HG03432 (cell line): Measurements from ENCODE around the gene SLC25A39.
"Not testable (repeated sequence)": the region's sequence is repeated elsewhere in the genome, so short reads cannot be mapped to it uniquely, and the experiment has no call there.

Experiments
- ATAC-seq: cut with Tn5 transposase; IDR thresholded peaks from one replicate; pipeline ENCODE4 v1.9.1; 2021; ENCODE audit warnings: mild to moderate bottlenecking, moderate library complexity; ENCODE audit not compliant: unreplicated experiment

The SLC25A39 gene

DNA sequence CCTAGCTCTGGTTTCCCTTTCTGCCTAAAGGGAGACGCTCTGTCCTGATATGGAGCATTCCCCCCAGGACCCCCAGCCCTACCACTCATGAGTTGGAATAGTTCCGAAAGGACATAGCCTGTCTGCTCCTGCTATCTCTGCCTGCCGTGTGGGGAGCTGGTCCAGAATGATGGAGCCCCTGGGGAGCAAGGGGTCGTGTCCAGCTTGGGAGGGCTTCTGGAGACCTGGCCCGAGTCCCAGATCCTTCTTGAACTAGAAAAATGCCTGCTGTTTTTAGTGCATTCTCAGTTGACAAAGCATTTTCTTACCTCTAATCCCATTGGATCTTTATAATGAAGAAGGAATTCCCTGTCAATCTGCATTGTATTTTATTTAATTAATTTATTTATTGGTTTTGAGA is 11.3 kb upstream of the SLC25A39 start:
- no peak for ATAC-seq

DNA sequence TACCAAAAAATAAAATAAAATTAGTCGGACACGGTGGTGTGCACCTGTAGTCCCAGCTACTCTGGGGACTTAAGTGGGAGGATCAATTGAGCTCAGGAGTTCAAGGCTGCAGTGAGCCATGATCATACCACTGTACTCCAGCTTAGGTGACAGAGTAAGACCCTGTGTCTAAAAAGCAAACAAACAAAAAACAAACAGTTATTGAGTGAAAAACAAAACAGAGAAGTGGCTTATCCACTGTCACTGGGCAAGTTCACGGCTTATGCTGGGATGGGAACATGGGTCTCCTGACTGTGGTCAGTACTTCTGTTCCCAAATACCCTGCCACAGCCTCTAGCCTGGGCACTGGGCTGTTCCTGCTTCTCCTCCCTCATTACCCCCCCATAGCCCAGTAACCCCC is 10.9 kb upstream of the SLC25A39 start:
- ATAC-seq = no peak

DNA sequence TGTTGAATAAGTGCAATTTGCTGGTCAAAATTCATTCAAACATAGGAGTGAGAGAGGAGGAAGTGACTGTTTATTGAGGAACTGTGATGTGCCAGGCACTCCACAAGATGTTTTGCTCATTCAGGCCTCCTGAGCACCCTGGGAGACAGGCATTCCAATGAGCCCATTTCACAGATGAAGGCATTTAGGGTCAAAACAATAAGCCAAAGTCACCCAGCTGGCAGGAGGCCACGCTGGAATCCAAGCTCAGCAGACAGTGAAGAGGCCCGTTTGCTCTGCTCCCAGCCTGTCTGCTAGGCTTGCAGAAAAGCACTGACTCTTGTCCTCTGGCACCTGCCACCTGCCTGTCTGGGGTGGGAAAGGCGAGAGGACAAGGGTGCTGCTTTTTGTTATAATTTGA is 10.1 kb upstream of the SLC25A39 start:
- no peak for ATAC-seq

DNA sequence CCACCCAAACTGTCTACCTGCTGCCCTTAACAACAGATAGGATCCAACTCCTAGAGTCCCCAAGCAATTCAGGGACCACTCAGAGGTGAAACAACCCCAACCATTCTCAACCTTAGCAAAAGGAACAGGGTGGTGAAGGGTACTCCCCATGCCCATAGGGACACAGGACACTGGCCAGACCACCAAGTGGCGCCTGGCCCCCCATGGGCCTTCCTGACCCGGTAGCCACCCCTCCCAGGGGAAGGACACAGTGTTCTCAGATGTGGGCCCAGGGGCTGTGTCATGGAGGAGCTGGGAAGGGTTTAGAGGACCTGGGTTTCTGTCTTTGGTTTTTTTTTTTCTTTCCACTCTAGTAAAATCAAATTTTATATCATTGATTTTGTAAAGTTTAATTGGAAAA is 9.7 kb upstream of the SLC25A39 start:
- no peak for ATAC-seq

DNA sequence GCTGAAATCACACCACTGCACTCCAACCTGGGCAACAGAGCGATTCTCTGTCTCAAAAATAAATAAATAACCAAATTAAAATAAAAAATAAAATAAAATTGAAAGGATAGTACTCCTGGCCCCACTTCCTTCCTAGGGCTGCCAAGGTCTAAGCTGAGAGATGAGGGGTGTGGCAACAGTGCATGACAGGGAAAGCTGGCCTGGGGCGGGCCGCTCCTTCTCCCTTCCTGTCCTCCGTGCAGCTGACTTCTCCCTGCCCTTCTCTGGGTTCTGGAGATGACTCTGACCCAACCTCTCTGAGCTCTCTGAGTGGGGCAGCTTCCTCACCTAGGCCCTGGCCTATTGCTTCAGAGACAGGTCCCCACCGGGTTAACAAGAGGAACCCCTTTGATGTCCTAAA is 8.7 kb upstream of the SLC25A39 start:
- no peak for ATAC-seq

DNA sequence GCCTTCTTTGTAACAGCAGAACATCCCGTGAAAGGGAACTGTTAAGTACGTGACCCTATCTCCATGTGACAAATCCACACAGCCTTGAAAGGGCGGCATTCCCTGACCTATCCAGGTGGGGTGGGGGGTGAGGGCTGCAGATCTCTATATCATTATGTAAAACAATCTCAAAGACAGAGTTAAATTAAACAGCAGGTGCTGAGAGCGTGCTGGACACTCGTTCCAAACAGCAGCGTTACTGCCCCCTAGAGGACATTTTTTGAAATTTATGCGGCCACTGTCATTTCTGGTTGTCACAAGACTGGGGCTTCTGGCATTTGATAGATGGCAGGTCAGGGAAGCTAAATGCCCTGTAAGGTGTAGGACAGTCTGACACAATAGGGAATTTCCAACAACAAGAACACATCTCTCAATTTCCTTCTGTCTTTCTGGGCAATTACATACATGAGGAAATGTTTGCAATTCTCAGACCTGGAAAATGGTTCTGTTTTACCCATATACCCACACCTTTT is 6.7 kb upstream of the SLC25A39 start:
- ATAC-seq = no peak

DNA sequence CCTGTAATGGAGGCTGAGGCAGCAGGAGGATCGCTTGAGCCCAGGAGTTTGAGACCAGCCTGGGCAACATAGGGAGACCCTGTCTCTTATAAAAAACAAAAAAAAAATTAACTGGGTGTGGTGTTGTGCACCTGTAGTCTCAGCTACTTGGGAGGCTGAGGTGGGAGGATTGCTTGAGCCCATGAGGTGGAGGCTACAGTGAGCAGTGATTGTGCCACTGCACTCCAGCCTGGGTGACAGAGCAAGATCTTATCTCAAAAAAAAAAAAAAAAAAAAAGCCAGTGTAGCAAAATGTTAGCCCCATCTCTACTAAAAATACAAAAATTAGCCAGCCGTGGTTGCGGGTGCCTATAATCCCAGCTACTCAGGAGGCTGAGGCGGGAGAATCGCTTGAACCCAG is 5.6 kb upstream of the SLC25A39 start:
- not testable (repeated sequence) for ATAC-seq

DNA sequence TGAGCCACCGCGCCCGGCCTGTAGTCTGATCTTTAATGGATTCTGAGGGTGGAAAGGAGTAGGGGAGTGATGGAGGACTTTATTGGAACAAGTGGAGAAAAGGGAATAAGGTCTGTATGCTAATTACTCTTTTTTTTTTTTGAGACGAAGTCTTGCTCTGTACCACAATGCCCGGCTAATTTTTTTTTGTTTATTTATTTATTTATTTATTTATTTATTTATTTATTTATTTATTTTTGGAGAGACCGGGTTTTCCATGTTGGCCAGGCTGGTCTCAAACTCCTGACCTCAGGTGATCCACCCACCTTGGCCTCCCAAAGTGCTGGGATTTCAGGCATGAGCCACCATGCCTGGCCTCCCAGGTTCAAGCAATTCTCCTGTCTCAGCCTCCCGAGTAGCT is 4.9 kb upstream of the SLC25A39 start:
- not testable (repeated sequence) for ATAC-seq

DNA sequence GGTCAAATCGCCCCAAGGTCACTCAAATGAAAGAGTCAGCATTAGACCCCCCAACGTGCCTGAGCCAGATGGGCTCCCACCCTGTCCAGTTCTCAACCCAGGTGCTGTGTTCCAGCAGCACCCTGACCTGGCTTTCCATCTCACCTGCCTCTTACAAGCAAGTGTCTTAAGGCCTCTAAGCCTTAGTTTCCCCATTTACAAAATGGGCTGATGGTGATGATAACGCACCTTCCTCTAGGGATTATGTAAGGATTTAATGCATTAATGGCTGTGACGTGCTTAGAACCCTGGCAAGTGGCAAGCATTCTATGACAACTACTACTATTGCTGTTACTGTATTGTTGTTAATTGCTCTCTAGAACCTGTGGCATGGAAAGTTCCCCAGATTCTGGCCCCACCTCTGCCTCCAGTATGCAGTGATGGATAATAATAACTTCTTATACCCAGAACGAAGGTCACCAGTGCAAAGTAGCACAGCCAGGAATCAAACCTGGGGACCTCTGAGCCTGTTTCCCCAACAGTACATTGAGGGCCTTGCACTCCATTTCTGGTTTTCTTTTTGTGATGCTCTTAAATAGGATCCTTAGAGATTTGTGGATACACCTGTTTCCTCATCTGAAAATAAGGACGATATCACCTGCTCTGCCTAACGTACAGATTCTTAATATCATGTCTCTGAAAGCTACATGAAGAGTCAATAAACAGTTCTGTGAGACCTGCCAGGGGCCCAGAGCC is 3.3 kb upstream of the SLC25A39 start:
- no peak for ATAC-seq

DNA sequence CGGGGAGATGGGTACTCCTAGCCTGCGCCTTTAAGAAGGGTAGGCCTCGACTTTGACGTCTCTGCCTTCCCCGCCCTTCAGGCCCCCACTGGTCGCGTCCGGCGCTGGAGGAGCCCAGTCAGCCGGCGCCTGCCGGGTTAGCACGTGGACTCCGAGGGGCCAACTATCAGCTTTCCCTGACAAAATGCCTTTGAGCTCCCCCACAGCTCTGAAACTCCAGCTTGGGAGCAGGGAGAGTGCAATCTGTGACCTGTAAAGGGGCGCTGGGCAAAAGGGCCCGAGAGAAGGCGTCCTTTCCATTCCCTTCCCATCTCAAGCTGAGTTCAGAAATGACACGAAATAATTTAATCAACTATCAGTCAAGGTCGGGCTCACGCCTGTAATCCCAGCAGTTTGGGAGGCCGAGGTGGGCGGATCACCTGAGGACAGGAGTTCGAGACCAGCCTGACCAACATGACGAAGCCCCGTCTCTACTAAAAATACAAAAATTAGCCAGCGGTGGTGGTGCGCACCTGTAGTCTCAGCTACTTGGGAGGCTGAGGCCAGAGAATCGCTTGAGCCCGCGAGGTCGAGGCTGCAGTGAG is 2.3 kb upstream of the SLC25A39 start:
- ATAC-seq = peak; percentile 45

DNA sequence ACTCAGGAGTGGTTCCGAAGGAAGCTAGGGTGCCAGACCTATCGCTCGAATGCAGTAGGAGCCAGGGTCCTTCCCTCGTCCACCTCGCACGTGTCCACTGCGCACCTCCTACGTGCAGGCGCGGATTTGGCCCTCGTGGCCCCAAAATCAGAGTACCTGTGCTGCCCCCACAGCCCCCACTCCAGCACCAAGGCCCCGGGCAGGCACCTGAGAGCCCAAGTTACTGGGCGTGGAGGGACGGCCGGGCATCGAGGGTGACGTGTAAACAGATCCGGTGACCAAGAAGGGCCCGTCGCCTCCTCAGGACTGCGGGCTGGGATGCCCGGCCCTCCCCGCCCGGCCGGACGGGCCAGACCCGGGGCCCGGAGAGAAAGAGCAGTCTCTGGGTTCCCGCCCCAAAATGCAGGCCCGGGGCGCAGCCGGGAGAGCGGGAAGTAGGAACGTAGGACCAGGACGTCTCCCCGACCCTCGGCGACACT is 492 bp downstream of the SLC25A39 start:
- ATAC-seq = peak; percentile 2

DNA sequence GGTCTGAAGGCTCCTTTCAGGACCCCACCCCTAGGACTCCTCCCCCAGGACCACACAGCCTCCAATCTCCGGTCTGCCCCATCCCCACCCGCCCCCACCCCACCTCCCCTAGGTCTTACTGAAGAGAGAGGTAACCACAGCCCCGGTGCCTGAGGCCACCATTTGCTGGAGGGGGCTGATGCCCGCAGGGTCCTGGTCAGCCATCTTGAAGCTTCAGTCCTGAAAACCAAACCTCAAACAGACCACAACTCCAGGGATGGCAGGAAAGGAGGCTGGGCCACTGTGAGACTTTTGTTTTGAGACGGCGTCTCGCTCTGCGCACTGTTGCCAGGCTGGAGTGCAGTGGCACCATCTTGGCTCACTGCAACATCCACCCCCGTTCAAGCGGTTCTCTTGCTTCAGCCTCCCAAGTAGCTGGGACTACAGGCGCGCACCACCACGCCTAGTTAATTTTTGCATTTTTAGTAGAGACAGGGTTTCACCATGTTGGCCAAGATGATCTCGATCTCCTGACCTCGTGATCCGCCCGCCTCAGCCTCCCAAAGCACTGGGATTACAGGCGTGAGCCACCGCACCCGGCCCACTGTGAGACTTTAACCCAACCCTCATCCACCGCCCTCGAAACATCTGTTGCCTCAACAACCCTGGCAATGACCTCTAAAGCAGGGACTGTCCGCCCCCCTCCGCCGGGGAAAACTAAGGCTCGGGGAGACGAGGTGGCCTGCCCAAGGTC is 1.1 kb downstream of the SLC25A39 start:
- no peak for ATAC-seq

DNA sequence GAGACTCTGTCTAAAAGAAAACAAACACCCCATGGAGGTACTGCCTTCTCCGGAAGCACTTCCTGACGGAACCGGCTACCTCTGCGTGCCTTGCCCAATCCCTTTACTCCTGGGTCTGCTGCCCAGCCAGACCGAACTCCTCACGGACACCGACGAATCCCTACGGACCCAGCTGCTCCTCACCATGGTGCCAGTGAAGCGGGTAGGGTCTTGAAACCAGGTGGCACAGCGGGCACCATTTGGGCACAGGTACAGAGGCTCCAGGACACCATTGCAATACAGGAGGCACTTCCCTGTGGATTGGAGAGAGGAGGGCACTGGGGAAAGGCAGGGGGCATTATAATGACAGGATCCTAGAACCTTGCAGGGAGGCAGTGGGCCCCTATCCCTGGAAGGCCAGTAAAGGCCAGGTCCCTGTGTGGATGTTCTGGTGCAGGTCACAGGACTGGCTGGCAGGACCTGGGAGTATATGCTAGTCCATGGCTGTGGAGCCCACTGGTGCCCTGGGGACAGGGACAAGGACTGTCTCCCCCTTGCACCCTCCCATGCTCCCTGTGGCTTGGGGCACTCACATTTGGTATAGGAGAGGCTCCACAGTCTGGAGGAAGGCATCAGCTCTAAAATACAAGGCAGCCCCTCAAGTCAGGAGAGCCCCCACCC is 2.3 kb downstream of the SLC25A39 start:
- ATAC-seq = no peak

DNA sequence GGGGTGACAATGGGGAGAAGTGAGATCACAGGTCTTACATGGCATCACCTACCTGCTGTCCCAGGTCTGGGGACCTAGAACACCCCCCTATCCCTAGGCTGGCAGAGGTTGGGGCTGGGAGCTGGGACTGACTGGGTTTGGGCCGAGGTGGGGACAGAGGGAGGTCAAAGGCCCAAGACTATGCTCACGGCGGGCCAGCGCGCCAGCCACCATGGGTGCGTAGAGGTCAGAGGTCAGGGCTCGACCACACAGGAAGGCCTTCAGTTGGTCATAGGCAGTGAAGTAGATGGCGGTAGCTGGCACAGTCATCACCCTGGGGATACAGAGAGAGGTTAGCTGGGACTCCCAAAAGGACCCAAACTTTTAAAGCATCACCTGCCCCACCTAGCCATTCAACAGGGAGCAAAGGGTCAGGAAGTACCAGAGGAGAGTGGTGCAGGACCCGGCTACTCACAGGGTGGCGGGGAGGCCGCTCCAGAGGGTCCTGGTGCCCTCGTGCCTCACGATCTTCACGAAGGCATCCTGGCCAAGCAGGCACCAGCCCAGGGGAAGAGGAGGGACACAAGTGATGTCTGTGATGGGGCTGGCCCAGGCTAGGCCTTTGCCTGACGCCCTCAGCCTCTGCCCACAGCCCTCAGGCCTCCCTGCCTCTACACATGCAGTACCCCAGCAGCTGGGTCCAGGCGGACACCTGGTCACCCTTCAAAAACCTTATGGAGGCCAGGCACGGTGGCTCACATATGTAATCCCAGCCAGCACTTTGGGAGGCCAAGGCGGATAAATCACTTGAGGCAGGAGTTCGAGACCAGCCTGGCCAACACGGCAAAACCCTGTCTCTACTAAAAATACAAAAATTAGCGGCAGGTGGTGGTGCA is 3.1 kb downstream of the SLC25A39 start:
- no peak for ATAC-seq

DNA sequence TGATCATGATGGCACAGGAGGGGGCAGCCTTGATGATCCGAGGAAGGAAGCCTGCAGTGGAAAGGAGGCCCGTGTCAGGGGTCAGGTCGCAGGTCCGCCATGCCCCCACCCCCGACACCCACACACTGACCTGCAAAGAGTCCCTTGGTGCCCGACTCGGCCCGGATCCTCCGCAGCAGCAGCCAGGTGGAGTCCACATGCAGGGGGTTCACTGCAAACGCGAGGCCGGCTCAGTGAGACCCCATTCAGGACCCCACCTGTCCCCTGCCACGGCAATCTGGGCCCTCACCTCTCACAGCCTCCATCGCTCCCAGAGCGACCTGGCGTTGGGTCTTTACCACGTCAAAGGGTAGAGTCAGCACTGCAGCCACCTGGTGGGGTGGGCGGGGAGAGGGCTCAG is 4.6 kb downstream of the SLC25A39 start:
- ATAC-seq = no peak

DNA sequence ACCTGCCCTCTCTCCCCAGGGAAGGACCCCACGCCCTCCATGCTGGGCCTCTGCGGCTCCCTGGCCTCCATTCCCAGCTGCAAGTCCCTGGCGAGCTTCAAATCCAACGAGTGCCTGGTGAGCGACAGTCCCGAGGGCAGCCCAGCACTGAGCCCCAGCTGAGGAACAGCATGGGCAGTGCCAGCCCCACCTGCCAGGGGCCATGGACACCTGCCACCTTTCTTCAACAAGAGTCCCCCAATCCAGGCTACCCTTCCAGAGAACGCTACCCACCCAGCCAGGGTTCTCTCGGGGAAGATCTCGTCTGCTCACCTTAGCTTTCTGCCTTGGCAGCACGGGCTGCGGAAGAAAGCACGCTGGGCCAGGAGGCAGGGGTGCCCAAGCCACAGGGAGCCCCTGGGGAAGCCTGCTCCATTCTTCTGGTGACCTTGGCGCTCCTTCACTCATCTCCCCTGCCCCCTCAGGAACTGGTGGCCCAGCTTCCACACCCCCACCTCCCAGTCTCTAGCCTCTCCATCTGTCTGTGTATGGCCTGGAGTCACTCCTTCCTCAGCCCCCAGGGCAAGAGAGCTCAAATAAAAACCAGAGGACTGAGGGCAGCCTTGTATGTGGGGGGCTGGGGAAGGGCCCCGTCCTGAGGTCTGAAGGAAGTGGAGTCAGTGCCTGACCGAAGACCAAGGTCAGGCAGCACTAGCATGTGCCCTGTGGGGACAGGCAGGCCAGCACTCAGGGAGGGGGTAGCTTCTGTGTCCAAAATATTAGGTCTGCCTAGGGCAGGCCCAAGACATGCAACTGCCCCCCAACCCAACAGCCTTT is 6.3 kb downstream of the SLC25A39 start:
- ATAC-seq = no peak

DNA sequence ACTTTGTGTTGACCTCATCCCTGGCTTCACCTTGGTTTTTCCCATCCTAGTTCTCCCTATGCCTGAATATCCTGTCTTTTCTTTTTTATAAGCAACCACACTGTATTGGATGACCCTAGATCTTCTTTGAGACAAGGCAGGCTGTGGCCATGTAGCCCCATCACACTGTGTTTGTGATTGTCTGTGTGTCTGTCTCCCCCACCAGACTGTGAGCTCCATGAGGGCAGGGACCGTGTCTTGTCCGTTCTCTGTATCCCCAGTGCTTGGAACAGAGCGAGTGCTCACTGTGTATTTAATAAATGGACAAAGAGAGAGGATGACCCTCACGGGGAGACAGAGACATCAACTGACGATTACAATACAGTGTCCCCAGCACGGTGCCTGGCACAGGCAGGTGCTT is 7.1 kb downstream of the SLC25A39 start:
- no peak for ATAC-seq

DNA sequence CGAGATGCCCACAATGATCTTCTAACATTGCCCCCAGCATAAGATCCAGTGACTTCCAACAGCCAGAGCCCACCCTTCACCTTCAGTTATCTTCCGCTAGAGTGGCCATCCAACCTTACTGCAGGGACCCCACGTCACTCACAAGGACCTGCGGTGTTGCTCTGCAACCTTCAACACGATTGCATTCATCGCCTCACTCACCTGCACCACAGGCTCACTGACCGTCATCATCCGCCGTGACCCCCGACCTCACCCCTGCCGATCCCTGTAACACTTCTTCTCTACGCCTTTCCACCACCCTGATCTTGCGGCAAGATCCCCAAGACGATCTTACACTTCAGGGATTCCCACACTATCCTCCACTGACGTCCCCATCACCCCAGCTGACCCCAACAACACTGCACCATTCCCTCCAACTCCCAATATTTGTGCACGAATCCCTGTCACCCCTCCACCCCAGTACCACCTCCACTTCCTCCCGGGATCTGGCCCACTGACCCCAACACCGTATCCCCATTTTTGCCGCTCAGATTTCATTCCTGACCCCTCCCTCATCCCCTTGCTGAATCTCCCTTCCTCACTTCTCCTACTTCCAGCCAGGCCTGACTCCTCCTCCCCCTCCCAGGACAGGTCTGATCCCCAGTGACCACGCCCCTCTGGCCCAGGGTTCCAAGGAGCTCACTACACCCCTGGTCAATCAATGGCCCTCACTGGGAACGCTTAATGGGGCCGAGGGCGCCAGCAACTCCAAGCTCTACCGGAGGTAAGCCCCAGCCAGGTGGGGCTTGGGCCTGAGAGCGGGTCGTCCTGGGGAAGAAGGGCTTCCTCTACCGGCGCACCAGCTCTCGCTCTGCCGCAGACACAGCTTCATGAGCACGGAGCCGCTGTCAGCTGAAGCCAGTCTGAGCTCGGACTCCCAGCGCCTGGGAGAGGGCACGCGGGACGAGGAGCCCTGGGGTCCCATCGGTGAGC is 8.6 kb downstream of the SLC25A39 start:
- no peak for ATAC-seq
